ENCODE data around the gene EPB42. TPM values are rescaled to one million over a fixed set of nuclear protein-coding genes. Genes with fewer than 3 reads are reported as not detected.

EPB42 gene
- total RNA-seq, 1 experiment from 2014 or later: not detected

DNA sequence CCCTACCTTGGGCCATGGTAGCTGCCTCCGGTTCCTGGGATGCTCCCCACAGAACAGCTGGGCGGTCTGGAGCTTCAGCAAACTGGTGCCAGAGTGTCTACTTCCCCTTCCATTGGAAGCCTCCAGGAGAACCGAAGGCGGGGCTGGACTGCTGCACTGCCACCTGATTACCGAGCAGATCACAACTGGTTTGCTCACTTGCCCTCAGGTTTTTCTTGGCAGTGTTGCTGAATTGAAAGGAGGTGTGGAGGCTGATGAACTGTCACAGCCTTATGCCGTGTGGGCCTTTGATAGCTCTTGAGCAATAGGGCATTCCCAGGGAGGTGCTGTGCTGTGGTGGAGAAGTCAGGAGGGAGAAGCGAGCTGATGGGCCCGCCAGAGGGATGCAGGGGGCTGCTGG lies 46.0 kb upstream of the EPB42 start, which contains the start of gene TGM5:
Gene TGM5, minus strand, starts transcription at position 95 of the 400 bp plus-strand sequence. Its CDS starts 79 bp downstream, at position 16.
- Mint-ChIP-seq H3K27ac (no peak within 1 kb of the TSS), H3K36me3 (no peaks in the 10 kb centered on the region), H3K4me1 (no peaks in the 10 kb centered on the region), H3K9me3 (peaks cover 1% of the 10 kb centered on the region; the same call in 1 of the 2 replicates), H3K27me3 (ENCODE audit: low read depth) (peaks cover 3% of the 10 kb centered on the region; the same call in 1 of the 2 replicates), H3K4me3 (no peak within 1 kb of the TSS)
- ChIA-PET POLR2A (no interaction called here), CTCF (interaction anchor here (0.6 to 7.4 kb wide), 6 partner anchors 19 to 63 kb away, joined by 3 to 89 read pairs (median 8); no protein-coding TSS in a partner anchor)
- ATAC-seq (no peak), DNase-seq (ENCODE audit: low spot score) (no peak)
- TF ChIP-seq KAT7 (CRISPR knock-in tag; IDR thresholded peaks at IDR 0.05; ENCODE audit: borderline replicate concordance): no peak
- TF ChIP-seq ZNF512 (CRISPR knock-in tag; IDR thresholded peaks at IDR 0.05; ENCODE audit: borderline replicate concordance): no peak
- no peak for TF ChIP-seq GABPB1 (CRISPR knock-in tag; IDR thresholded peaks at IDR 0.05)
- TF ChIP-seq, protein P1, sequence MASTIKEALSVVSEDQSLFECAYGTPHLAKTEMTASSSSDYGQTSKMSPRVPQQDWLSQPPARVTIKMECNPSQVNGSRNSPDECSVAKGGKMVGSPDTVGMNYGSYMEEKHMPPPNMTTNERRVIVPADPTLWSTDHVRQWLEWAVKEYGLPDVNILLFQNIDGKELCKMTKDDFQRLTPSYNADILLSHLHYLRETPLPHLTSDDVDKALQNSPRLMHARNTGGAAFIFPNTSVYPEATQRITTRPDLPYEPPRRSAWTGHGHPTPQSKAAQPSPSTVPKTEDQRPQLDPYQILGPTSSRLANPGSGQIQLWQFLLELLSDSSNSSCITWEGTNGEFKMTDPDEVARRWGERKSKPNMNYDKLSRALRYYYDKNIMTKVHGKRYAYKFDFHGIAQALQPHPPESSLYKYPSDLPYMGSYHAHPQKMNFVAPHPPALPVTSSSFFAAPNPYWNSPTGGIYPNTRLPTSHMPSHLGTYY (CRISPR knock-in tag; IDR thresholded peaks at IDR 0.05): no peak
- TF ChIP-seq STAT6 (CRISPR knock-in tag; conservative IDR thresholded peaks at IDR 0.05; ENCODE audit: low read depth): no peak
- TF ChIP-seq JUN (CRISPR knock-in tag; IDR thresholded peaks at IDR 0.05): no peak
- TF ChIP-seq FOXK1 (CRISPR knock-in tag; IDR thresholded peaks at IDR 0.05): no peak
- no peak for TF ChIP-seq TEAD4 (CRISPR knock-in tag; IDR thresholded peaks at IDR 0.05)
- no peak for TF ChIP-seq JAZF1 (CRISPR knock-in tag; IDR thresholded peaks at IDR 0.05)
- no peak for TF ChIP-seq FOXJ3 (CRISPR knock-in tag; IDR thresholded peaks at IDR 0.05; ENCODE audit: borderline replicate concordance)
- TF ChIP-seq, protein P2, sequence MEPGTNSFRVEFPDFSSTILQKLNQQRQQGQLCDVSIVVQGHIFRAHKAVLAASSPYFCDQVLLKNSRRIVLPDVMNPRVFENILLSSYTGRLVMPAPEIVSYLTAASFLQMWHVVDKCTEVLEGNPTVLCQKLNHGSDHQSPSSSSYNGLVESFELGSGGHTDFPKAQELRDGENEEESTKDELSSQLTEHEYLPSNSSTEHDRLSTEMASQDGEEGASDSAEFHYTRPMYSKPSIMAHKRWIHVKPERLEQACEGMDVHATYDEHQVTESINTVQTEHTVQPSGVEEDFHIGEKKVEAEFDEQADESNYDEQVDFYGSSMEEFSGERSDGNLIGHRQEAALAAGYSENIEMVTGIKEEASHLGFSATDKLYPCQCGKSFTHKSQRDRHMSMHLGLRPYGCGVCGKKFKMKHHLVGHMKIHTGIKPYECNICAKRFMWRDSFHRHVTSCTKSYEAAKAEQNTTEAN (CRISPR knock-in tag; IDR thresholded peaks at IDR 0.05): no peak
- no peak for TF ChIP-seq MYBL2 (CRISPR knock-in tag; IDR thresholded peaks at IDR 0.05)

- no peaks in the 10 kb centered on the region for H3K4me1 Mint-ChIP-seq
- ChIA-PET POLR2A (no interaction called here), CTCF (interaction anchor here (0.6 to 7.4 kb wide), 7 partner anchors 19 to 62 kb away, joined by 3 to 89 read pairs (median 6); no protein-coding TSS in a partner anchor)
- H3K4me3 Mint-ChIP-seq: no peak overlapping the region
- 0 out of 2 replicates have a peak, but pooled peaks cover 4% of the 10 kb centered on the region for H3K9me3 Mint-ChIP-seq
- H3K27ac Mint-ChIP-seq: no peak overlapping the region
- no peak for ATAC-seq
- DNase-seq (ENCODE audit: low spot score): no peak
- H3K36me3 Mint-ChIP-seq: no peaks in the 10 kb centered on the region
- H3K27me3 Mint-ChIP-seq (ENCODE audit: low read depth): peaks cover 3% of the 10 kb centered on the region; the same call in 1 of the 2 replicates
- TF ChIP-seq IRF1 (CRISPR knock-in tag; IDR thresholded peaks at IDR 0.05): no peak
- no peak for TF ChIP-seq KAT7 (CRISPR knock-in tag; IDR thresholded peaks at IDR 0.05; ENCODE audit: borderline replicate concordance)
- TF ChIP-seq NFE2L1 (CRISPR knock-in tag; IDR thresholded peaks at IDR 0.05): no peak
- no peak for TF ChIP-seq ZNF396 (CRISPR knock-in tag; IDR thresholded peaks at IDR 0.05; ENCODE audit: borderline replicate concordance)
- TF ChIP-seq, protein P3, sequence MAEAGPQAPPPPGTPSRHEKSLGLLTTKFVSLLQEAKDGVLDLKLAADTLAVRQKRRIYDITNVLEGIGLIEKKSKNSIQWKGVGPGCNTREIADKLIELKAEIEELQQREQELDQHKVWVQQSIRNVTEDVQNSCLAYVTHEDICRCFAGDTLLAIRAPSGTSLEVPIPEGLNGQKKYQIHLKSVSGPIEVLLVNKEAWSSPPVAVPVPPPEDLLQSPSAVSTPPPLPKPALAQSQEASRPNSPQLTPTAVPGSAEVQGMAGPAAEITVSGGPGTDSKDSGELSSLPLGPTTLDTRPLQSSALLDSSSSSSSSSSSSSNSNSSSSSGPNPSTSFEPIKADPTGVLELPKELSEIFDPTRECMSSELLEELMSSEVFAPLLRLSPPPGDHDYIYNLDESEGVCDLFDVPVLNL (CRISPR knock-in tag; IDR thresholded peaks at IDR 0.05; ENCODE audit: borderline replicate concordance, low read depth): no peak
- no peak for TF ChIP-seq ZNF281 (CRISPR knock-in tag; IDR thresholded peaks at IDR 0.05)
- no peak for TF ChIP-seq FOXP1 (CRISPR knock-in tag; IDR thresholded peaks at IDR 0.05; ENCODE audit: borderline replicate concordance)
- no peak for TF ChIP-seq HMGXB4 (CRISPR knock-in tag; IDR thresholded peaks at IDR 0.05)
- TF ChIP-seq RELA (CRISPR knock-in tag; IDR thresholded peaks at IDR 0.05; ENCODE audit: borderline replicate concordance): no peak
- TF ChIP-seq ZNF416 (CRISPR knock-in tag; IDR thresholded peaks at IDR 0.05): no peak
Measured at GRCh38 chr15:43266386-43266785, 45.6 kb upstream of the EPB42 start.
